Activated CD8-positive, alpha-beta T cell treated with anti-CD3 and anti-CD28 coated beads for 36 hours (primary cell): Measurements from ENCODE around the gene TUBA8. TPM values are rescaled to one million over a fixed set of nuclear protein-coding genes. Genes with fewer than 3 reads are reported as not detected.

ENCODE experiments used
- ATAC-seq: fragments of 200-7000 bp; cut with Tn5 transposase; one replicate; pipeline ENCODE4 v1.10.0; 2021; ENCODE audit warnings: mild to moderate bottlenecking, moderate library complexity
- CTCF ChIA-PET: fragments of 350-600 bp; sonication (Branson Sonifier 250); formaldehyde crosslinking; loops from one replicate; lab custom pipeline; 2021; ENCODE audit warnings: antibody characterized with exemption; lab: Charles Lee
- POLR2A ChIA-PET: fragments of 350-600 bp; sonication (Branson Sonifier 250); formaldehyde crosslinking; loops from one replicate; lab custom pipeline; 2021; ENCODE audit warnings: antibody characterized with exemption; lab: Charles Lee
- DNase-seq: peaks from one replicate; pipeline ENCODE4 v3.0.0-alpha.2; 2020
- H3K27ac Mint-ChIP-seq: one replicate; pipeline ENCODE4 v1.8.0; 2021; ENCODE audit warnings: mild to moderate bottlenecking, mixed read lengths
- H3K27me3 Mint-ChIP-seq: one replicate; pipeline ENCODE4 v1.8.0; 2021; ENCODE audit warnings: mixed read lengths
- H3K36me3 Mint-ChIP-seq: one replicate; pipeline ENCODE4 v1.8.0; 2021; ENCODE audit warnings: low read depth, mixed read lengths
- H3K4me1 Mint-ChIP-seq: one replicate; pipeline ENCODE4 v1.8.0; 2021; ENCODE audit warnings: low read depth, mixed read lengths
- H3K4me3 Mint-ChIP-seq: one replicate; pipeline ENCODE4 v1.8.0; 2021; ENCODE audit warnings: mild to moderate bottlenecking, moderate library complexity, mixed read lengths
- H3K9me3 Mint-ChIP-seq: one replicate; pipeline ENCODE4 v1.8.0; 2021; ENCODE audit warnings: mixed read lengths
- intact Hi-C: fragments of 100-400 bp; cut with micrococcal nuclease; formaldehyde crosslinking; loops from one replicate; pipeline ENCODE4 v1.10.0; 2022
- total RNA-seq, 2 experiments: library from RNA; stranded (reverse); gene quantifications; one replicate each; pipeline ENCODE4 v1.2.3, GENCODE V29; 2021
- TF ChIP-seq, protein P1 (sequence below): fragments of 200-600 bp; IDR thresholded peaks from one replicate; pipeline ENCODE4 v1.8.0; 2022; ENCODE audit warnings: antibody characterized with exemption, mild to moderate bottlenecking

Gene TUBA8
- total RNA-seq, 2 experiments from 2014 or later: 0.56 to 0.85 TPM

DNA sequence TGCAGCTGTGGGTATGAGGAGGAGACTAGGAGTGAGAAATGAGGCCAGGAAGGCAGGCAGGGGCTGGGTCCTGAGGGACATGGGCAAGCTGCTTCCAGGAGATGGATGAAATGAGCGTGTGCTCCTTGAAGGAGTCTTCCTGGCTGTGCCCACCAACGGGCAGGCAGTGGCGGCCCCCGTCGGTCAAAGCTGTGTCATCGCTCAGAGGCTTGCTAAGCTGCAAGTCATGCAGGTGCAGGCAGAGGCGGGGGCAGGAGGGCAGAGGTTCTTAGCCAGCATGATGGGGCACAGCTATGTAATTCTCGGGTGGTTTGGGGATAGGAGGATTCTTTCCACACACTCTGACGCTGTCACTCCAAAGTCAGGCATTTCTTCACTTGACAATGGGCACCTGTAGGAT is 45.4 kb upstream of the TUBA8 start:
- Mint-ChIP-seq H3K9me3 (no peaks in the 10 kb centered on the region), H3K27me3 (peaks cover 27% of the 10 kb centered on the region), H3K27ac (no peak overlapping the region), H3K36me3 (no peaks in the 10 kb centered on the region), H3K4me1 (no peaks in the 10 kb centered on the region), H3K4me3 (no peak overlapping the region)
- TF ChIP-seq, protein P1, sequence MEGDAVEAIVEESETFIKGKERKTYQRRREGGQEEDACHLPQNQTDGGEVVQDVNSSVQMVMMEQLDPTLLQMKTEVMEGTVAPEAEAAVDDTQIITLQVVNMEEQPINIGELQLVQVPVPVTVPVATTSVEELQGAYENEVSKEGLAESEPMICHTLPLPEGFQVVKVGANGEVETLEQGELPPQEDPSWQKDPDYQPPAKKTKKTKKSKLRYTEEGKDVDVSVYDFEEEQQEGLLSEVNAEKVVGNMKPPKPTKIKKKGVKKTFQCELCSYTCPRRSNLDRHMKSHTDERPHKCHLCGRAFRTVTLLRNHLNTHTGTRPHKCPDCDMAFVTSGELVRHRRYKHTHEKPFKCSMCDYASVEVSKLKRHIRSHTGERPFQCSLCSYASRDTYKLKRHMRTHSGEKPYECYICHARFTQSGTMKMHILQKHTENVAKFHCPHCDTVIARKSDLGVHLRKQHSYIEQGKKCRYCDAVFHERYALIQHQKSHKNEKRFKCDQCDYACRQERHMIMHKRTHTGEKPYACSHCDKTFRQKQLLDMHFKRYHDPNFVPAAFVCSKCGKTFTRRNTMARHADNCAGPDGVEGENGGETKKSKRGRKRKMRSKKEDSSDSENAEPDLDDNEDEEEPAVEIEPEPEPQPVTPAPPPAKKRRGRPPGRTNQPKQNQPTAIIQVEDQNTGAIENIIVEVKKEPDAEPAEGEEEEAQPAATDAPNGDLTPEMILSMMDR: no peak
- ATAC-seq: no peak
- POLR2A ChIA-PET: interaction anchor here (0.9 to 2.2 kb wide), 2 partner anchors 11 to 12 kb away, joined by 3 to 9 read pairs; partner anchors contain the start of gene PEX26
- DNase-seq: no peak
- CTCF ChIA-PET: interaction anchor here (0.7 to 2.0 kb wide), 3 partner anchors 11 to 236 kb away, joined by 3 to 6 read pairs (median 3); no protein-coding TSS in a partner anchor
- intact Hi-C loops: no loop called here

DNA sequence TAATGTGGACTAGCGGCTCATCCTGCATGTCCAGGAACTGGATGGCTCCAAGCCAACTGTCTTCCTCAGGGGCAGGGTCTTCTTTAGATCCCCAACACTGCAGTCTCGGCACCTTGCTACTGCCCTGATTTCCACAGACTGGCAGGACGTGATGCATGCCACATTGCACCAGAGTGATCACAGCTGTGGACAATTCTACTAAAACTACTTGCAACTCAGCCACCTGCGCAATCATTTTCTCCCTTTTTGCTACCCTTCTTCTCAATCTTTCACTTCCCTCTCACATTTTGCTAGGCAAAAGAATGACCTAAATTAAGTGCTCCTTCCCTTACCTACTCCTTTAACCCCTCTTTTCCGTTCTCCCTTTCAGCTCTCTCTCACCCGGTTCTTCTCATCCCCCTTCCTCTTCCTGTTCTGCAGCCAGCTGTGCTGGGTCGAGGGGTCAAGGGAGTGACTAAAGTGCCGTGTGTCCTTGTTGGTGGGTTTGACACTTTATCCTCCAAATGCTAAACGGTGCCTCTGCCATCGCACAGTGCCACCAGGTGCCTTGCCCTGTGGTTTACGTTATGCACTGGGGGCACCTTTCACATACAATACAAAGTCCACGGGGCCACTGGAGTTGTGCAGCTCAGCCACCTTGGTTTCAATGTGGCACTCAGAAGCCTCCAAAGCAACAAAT is 44.3 kb upstream of the TUBA8 start:
- no peak overlapping the region for H3K4me3 Mint-ChIP-seq
- no peak for ATAC-seq
- TF ChIP-seq, protein P1: no peak
- H3K9me3 Mint-ChIP-seq: no peaks in the 10 kb centered on the region
- no peak overlapping the region for H3K27ac Mint-ChIP-seq
- intact Hi-C loops: no loop called here
- peaks cover 25% of the 10 kb centered on the region for H3K27me3 Mint-ChIP-seq
- CTCF ChIA-PET: interaction anchor here (1.3 to 2.0 kb wide), 2 partner anchors 9 to 237 kb away, joined by 6 read pairs; no protein-coding TSS in a partner anchor
- H3K36me3 Mint-ChIP-seq: no peaks in the 10 kb centered on the region
- POLR2A ChIA-PET: interaction anchor here (2.2 kb wide), 1 partner anchor 11 kb away, joined by 9 read pairs; the partner anchor contains the start of gene PEX26
- DNase-seq: no peak
- no peaks in the 10 kb centered on the region for H3K4me1 Mint-ChIP-seq

DNA sequence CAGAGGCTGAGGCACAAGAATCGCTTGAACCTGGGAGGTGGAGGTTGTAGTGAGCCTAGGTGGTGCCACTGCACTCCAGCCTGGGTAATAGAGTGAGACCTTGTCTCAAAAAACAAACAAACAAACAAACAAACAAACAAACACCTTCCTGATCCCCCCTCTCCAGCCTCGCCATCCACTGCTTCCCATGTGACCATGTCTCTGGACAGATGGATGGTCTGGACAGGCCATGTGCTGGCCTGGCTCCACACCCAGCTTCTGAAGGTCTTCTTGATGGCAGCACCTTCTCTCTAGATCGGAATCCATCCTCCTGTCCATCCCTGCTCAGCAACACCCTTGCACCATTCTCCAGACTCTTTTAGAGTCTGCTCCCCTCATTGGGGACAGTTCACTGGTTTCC is 43.5 kb upstream of the TUBA8 start:
- POLR2A ChIA-PET: no interaction called here
- H3K4me3 Mint-ChIP-seq: no peak overlapping the region
- H3K4me1 Mint-ChIP-seq: no peaks in the 10 kb centered on the region
- no peak for DNase-seq
- H3K36me3 Mint-ChIP-seq: no peaks in the 10 kb centered on the region
- TF ChIP-seq, protein P1: no peak
- ATAC-seq: no peak
- H3K27me3 Mint-ChIP-seq: peaks cover 24% of the 10 kb centered on the region
- intact Hi-C loops: no loop called here
- no peak overlapping the region for H3K27ac Mint-ChIP-seq
- CTCF ChIA-PET: no interaction called here
- H3K9me3 Mint-ChIP-seq: no peaks in the 10 kb centered on the region

DNA sequence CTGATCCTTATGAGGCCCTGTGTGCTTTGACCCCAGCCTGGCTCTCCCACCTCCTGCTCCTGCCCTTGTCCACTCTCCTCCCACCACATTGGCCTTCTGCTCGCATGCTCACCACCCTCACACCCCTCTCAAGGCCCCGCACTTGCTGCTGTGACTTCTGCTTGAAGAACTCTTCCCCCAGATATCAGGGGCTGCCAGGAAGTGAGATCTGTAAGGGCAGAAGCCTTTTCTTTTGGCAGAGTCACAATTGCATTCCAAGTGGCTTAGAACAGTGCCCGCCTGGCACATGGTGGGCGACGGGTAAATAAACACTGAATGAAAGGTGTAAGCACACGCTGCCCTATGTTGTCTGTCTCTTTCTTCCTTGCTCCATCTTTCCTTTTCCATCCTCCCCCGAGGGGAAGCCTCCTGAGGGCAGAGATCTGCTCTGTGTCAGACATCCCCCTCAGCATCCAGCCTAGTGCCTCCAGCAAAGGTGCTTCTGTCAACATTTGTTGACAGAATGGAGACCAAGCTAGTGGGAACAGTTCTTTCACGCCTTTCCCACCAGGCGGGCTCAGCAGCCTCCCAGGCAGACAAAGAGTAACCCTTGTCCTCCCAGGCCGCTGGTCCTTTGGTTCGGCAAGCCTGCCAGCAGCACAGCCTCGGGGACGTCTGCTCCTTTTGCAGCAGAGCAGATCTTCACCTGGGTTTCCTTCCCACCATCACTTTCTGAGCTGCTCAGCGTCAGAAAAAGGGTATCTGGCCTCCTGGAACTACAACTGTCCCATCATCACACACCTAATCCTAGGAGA is 42.9 kb upstream of the TUBA8 start:
- no peak overlapping the region for H3K27ac Mint-ChIP-seq
- intact Hi-C loops: no loop called here
- H3K4me1 Mint-ChIP-seq: no peaks in the 10 kb centered on the region
- no peaks in the 10 kb centered on the region for H3K9me3 Mint-ChIP-seq
- no peaks in the 10 kb centered on the region for H3K36me3 Mint-ChIP-seq
- TF ChIP-seq, protein P1: no peak
- ChIA-PET CTCF (no interaction called here), POLR2A (no interaction called here)
- H3K4me3 Mint-ChIP-seq: no peak overlapping the region
- DNase-seq (no peak), ATAC-seq (no peak)
- peaks cover 24% of the 10 kb centered on the region for H3K27me3 Mint-ChIP-seq
